GM21381 (cell line): ENCODE results near the gene CALHM2.

Source experiments
- ATAC-seq: cut with Tn5 transposase; IDR thresholded peaks from one replicate; pipeline ENCODE4 v1.9.1; 2021; ENCODE audit warnings: mild to moderate bottlenecking, moderate library complexity; ENCODE audit not compliant: unreplicated experiment

Gene CALHM2

GRCh38 chr10:103476046-103476768 is 24.0 kb upstream of the CALHM2 start:
- ATAC-seq: no peak

DNA sequence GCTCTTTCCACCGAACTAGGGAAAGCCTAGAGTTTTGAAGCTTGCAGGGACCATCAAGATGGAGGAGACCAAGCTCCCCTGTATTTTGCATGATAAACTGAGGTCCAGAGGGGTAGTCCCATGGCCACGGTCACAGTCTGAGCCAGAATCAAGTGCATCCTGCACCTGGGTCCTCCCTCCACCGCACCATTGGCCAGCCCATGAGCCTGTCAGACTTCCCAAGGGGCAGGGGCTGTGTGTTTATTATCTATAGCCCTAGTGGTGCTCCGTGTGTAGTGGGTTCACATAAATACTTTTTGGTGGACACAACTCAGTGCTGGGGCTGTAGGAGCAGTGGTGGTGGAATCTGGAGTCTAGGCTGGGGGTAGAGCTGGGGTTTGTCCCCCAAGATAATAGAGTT is 23.3 kb upstream of the CALHM2 start:
- no peak for ATAC-seq

- no peak for ATAC-seq
Measured at GRCh38 chr10:103474077-103474476, 21.9 kb upstream of the CALHM2 start.

GRCh38 chr10:103473261-103473671 is 21.1 kb upstream of the CALHM2 start:
- no peak for ATAC-seq

DNA sequence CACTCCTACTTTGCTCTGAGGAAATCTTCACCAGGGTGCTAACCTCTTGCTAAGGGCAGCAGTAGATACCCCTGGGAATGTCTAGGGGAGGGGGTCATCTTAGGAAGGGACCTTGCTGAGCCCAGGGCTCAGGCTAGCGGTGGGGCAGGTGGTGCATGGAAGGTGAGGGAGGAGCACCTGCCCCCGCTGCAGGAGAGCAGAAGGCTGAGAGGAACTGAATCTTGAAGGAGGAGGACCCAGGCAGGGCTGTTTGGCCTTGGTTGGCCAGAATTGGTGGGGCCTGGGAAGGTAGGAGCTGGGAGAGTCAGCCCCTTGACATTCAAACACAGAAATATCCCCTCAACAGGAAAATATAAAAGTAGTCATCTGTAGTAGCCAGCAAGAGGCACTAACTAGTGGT is 19.8 kb upstream of the CALHM2 start:
- no peak for ATAC-seq

DNA sequence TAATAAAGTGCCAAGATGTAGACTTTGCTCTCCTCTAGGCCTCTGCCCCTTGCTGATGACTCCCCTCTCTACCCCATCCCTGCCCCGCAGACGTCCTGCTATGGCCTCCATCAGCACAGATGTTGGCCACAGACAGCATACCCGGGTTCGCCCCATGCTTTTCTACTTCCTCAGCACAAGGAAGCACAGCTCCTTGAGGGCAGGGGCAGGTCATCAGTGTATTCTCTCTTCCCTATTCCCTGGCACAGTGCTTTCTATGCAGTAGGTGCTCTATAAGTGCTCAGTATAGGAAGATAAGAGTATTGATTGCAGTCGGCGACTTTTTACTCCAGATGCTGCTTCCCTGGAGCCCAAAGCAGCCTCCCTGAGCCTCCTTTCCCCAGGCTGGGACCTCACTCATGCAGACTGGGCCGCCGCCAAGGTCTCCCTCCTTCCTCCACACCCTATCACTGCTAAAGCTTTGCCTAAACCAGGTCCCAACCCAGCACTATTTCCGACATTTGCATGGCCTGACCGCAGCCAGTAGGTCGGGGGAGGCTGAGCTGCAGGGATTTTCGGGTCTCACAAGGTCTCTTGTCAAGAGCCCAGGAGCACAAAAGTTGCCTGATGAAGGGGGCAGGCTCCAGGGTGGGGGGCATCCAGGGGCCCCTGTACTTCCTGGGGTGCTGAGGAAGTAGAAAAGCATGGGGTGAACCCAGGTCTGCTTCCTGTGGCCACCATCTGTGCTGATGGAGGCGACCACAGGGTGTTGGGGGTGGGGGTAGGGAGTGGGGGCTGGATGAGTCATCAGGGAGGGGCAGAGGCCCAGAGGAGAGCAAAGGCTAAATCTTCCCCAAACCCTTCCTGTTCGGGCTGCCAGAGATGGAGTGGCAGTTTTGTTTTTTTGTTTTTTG is 18.8 kb upstream of the CALHM2 start:
- ATAC-seq: peak; percentile 67

GRCh38 chr10:103469201-103469600 is 17.0 kb upstream of the CALHM2 start:
- ATAC-seq: no peak

DNA sequence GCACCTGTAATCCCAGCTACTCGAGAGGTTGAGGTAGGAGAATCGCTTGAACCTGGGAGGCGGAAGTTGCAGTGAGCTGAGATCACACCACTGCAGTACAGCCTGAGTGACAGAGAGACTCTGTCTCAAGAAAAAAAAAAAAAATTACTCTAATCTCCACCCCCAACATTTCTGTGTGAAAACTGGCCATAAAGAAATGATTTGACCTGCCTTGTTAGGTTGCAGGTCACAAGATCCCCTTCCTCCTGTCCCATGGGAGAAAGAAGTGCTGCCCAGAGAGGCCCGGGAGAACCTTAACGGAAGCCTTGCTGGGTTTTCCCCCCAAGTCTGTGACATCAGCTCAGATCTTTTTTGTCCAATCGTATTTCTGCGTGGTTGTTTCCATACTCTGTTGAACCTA is 15.2 kb upstream of the CALHM2 start:
- ATAC-seq: no peak

DNA sequence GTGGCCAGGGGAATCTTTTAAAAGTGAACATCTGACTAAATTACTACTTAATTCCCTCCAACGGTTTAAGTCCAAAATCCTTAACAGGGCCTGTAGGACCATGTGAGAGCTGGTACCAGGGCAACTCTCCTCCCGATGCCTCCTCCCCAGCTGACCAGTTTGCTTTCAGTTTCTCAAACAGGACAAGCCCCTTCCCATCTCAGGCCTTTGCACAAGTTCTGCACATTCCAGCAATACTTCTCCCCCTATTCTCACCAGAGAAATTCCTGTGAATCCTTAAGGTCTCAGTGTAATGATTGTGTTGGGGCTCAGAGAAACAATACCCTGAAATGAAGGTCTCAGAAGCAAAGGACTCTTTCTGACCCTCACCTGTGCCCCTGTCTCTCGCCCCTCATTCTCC is 14.6 kb upstream of the CALHM2 start:
- ATAC-seq: no peak

DNA sequence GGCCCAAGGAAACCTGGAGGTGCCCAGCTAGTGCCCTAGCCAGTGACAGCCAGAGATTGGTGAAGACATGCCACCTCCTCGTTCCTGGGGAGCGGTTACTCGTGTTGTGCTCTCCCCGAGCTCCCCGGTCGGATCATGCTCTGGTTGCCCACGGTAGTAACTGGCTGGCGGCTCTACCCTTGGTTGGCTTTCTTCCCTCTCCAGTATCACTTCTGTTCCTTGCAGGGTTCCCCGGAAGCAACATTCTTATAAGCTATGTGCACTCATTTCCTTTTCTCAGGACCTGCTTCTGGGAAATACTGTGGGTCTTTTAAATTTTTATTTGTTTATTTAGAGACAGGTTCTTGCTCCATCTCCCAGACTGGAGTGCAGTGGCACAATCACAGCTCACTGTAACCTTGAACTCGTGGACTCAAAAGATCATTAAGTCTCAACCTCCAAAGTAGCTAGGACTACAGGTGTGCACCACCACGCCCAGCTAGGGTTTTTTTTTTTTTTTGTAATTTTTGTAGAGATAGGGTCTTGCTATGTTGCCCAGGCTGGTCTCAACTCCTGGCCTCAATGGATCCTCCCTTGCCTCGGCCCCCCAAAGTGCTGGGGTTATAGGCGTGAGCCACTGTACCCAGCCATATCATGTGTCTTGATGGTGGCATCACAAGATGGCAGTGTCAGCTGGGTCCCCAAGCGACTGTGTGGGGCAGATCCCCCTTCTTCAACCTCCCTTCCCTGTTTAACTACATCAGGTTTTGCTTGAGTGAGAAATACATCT is 13.4 kb upstream of the CALHM2 start:
- no peak for ATAC-seq

DNA sequence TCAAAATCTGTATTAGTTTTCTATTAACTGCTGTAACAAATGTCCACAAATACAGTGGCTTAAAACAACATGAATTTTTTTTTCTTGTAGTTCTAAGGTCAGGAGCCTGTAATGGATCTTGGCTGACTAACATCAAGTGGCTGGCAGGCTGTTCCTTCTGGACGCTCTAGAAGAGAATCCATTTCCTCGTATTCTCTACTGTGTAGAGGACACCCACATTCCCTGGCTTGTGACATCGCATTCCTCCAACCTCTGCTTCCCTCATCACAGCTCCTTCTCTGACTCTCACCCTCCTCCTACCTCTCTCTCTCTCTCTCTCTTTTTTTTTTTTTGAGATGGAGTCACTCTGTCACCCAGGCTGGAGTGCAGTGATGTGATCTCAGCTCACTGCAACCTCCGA is 11.3 kb upstream of the CALHM2 start:
- no peak for ATAC-seq

- no peak for ATAC-seq
Measured at GRCh38 chr10:103459615-103460014, 7.4 kb upstream of the CALHM2 start.

DNA sequence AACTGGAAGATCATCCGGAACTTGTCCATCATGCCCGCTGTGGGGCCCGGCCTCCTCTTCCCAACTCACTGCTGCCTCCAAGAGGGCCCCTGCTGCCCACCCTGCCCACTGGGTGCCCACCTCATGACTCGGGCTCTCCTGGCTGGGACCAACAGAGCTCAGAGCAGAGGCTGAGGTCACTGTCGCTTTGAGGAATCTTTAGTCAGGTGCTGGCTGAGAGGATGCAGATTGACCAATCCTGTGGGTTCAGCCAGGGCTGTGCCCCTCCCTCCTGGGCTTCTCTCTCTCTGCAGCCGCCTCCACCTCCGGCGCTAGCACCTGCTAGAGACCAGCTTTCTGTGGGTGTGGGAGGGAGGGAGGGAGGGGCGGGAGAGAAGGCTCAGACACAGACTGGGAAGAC is 6.5 kb upstream of the CALHM2 start, which contains the start of gene CALHM1:
CALHM1 (minus strand) TSS at position 181 of the 400 bp plus-strand sequence; CDS start at position 32, 149 bp downstream.
- ATAC-seq: no peak

DNA sequence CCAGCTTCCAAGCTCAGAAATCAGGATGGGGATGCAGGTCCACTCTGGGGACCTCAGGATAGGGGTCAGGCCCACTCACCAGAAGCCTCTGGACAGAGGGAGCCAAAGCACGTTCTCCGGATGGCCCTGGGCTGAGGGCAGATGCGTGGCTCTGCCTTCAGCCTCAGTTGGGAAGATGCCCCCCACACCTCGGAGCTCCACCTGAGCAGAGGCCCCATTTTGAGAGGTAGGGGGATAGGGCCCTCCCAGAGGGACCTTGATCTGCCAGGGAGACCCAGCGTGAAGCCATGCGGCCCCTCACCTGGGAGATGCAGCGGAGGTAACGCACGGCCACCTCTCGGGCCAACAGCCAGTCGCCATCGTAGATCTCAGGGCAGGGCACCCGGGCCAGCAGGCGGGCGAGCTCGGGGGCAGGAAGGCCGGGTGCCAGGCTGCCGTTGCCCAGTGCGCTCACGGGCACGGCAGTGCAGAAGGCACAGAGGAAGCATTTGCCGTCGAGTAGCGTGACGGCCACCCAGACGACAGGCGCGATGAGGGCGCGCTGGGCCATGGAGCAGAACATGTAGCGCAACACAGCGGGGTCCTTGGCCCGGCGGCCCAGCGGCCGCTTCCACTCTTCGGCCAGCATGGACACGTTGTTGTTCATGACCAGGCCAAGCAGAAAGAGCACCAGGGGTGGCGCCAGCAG is 5.9 kb upstream of the CALHM2 start:
- no peak for ATAC-seq

- no peak for ATAC-seq
Measured at GRCh38 chr10:103457176-103457712, 5.1 kb upstream of the CALHM2 start.

DNA sequence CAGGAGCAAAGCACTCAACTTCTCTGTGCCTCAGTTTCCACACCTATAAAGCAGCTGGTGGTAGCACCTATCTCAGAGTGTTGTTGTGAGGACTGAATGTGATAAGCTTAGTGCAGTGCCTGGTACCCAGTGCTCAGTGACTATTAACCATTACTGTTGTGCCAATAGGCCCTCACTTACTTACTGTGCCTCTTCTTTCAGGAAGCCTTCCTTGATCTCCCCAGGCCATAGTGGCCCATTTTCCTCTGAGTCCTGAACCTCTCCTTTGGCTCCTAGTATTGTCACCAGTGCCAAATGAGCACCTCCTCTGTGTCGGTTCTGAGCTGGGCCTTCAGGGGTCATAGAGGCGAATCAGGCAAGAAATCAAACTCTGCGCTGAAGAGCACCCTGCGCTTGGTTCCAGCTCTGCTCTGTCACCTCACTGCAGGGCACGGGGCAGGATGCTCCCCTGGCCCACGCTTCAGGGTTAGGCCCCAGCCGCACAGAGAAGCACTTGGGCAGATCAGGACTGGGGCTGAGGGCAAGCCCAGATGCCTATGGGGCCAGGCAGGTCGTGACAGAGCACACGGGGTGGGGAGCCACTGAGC is 4.0 kb upstream of the CALHM2 start:
- no peak for ATAC-seq

DNA sequence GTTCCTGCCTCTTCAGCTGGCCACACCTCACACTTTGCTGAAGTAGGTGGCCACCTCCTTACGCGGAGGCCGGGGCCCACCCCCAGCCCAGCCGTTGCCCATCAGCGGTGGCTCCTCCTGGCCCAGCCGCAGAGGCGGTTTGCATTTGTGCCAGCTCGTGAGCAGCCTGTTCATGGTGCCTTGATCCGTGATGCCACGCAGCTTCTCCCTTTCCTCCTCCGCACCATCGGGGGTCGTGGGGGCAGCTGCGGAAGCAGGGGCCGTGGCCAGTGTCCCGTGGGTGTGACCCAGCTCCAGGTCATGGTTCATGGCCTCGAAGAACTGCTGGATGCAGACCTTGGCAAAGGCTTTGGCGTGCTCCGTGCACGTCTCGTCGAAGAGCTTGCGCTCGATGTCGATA is 3.1 kb upstream of the CALHM2 start:
- ATAC-seq: no peak

DNA sequence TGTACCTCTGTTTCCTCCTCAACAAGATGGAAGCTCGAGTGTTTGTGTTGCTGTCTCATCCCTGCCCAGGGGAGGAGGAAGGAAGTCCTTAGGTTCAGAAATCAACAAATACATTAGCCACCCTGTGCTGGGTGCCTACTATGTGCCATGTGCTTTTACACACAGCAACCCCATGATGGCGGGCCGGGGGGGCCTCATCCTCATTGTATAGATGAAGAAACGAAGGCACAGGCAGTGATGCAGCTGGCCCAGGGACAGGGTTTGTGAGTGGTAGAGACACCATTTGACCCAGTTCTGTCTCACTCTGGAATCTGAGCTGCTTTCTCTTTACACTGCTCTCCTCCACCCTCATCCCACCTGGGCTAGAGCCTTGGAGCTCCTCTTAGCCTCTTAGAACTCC is 1.9 kb upstream of the CALHM2 start:
- ATAC-seq: no peak

DNA sequence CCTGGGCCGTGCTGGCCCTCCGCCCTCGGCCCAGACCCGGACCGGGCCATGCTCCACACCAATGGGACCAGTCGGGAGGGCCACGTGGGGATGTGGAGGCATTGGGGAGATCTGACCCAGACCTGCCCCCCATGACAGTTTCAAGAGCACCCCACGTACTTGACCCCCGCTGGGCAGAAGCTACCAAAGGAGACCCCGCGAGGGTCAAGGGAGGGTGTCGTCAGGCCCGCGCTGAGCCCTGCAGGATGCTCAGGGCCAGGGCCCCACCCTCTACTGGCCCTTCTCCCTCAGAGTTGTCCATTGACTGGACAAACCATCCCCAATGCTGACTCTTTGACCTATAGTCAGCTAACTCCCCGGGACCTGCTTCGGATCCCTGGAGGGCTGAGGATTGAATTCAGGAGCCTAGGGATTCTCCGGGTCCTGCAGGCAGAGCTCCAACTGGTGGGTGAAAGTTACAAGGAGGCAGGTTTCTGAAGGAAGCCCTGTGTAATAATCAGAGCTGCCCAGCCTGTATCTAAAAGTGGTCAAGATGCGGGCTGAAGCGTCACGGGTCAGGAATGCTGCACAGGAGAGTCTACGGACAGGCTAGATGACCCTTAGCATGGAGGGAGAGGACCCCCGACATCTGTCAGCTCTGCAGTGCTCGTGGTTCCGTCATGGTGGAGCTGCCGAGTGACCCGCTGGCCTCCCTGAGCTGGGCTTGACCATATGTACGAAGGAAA is 498 bp upstream of the CALHM2 start:
- no peak for ATAC-seq
